Transverse colon (tissue), 4 donors: ENCODE measurements around the gene NFYC. TPM values are rescaled to one million over a fixed set of nuclear protein-coding genes. Genes with fewer than 3 reads are reported as not detected.

ENCODE experiments used
- DNase-seq: peaks from one replicate; pipeline ENCODE4 v3.0.0-alpha.2; 2019
- H3K27ac ChIP-seq, 4 donors: fragments of 200-600 bp; sonication (generic); 2 replicates each; pipeline ENCODE4 v1.5.1; 2016 to 2018; ENCODE audit warnings: inconsistent platforms in 4 of 4
- H3K27me3 ChIP-seq: fragments of 200-600 bp; sonication (generic); 2 replicates; pipeline ENCODE4 v1.5.1; 2017; ENCODE audit warnings: inconsistent platforms
- H3K36me3 ChIP-seq, 4 donors: fragments of 200-600 bp; sonication (generic); 2 replicates each; pipeline ENCODE4 v1.5.1; 2017 to 2019; ENCODE audit warnings: inconsistent platforms in 4 of 4
- H3K4me1 ChIP-seq, 4 donors: fragments of 200-600 bp; sonication (generic); 2 replicates each; pipeline ENCODE4 v1.5.1; 2017 to 2020; ENCODE audit warnings: inconsistent platforms in 4 of 4
- H3K4me3 ChIP-seq, 4 donors: fragments of 200-600 bp; sonication (generic); 1 replicate in 1 of 4; 2 replicates in 3 of 4; pipeline versions ENCODE4 v1.5.1 to v1.6.1; 2017 to 2019; ENCODE audit warnings: inconsistent platforms in 4 of 4
- H3K9me3 ChIP-seq, 2 donors: fragments of 200-600 bp; sonication (generic); 2 replicates each; pipeline ENCODE4 v1.5.1; 2017 to 2019; ENCODE audit warnings: inconsistent platforms in 2 of 2
- CTCF ChIP-seq, 5 experiments: fragments of 200-600 bp in 3 of 5; fragments of 450-650 bp in 2 of 5; sonication (generic) in 3 of 5; IDR thresholded peaks; 1 replicate in 2 of 5; 2 replicates in 3 of 5; pipeline ENCODE4 v1.5.1; 2016 to 2017; ENCODE audit warnings: antibody characterized with exemption in 5 of 5, inconsistent platforms in 3 of 5, mild to moderate bottlenecking in 2 of 5, moderate library complexity in 1 of 5
- EP300 ChIP-seq: sonication (generic); formaldehyde crosslinking; IDR thresholded peaks from one replicate; pipeline ENCODE4 v1.6.1; 2017; ENCODE audit warnings: antibody characterized with exemption, low read depth
- POLR2A ChIP-seq: fragments of 450-650 bp; IDR thresholded peaks from one replicate; pipeline ENCODE4 v1.6.1; 2016; ENCODE audit warnings: antibody characterized with exemption, mild to moderate bottlenecking, moderate library complexity
- POLR2AphosphoS5 ChIP-seq, 3 donors: sonication (generic); formaldehyde crosslinking; IDR thresholded peaks; one replicate each; pipeline ENCODE4 v1.6.1; 2016; ENCODE audit warnings: antibody characterized with exemption in 3 of 3
- WGBS, 2 donors: methylation state at CpG; one replicate each; pipeline ENCODE4 v1.1.5; 2018; ENCODE audit warnings: low coverage in 1 of 2; 5-methylcytosine and 5-hydroxymethylcytosine counted together
- in situ Hi-C, 4 donors: fragments of 200-750 bp; cut with MboI; loops; one replicate each; pipeline versions ENCODE4 v1.15.0 to v1.15.1; 2017; ENCODE audit warnings: low sequenced_read_pairs in 3 of 4, low pct_ligation_motif_present in 1 of 4, low pct_unique_long_range_greater_than_20kb in 1 of 4
- intact Hi-C: fragments of 100-400 bp; cut with DNase I; formaldehyde crosslinking; loops from one replicate; pipeline ENCODE4 v1.15.1; 2023; ENCODE audit warnings: low total_unique reads
- total RNA-seq, 4 donors: library from RNA; depleted of rRNA; stranded (reverse); fragments of >200 nt; gene quantifications; one replicate each; pipeline ENCODE4 v1.1.0, GENCODE V29; 2016

The NFYC gene
- total RNA-seq, 4 donors from 2014 or later: 34.4 to 101 (median 76.4) TPM

- in situ Hi-C loops: no loop called here
- Histone ChIP-seq H3K27ac (no peak overlapping the region), H3K9me3 (no peaks in the 10 kb centered on the region), H3K4me3 (no peak overlapping the region), H3K27me3 (no peaks in the 10 kb centered on the region), H3K36me3 (peaks cover 0 to 54% (median 16%) of the 10 kb centered on the region in 4 donors), H3K4me1 (peaks cover 0 to 27% (median 10%) of the 10 kb centered on the region in 4 donors)
- intact Hi-C loops: no loop called here
- WGBS, 2 donors: 82 to 88% methylated on average over 8 of the region's 8 CpGs
- TF ChIP-seq POLR2A: no peak
- TF ChIP-seq POLR2AphosphoS5 (IDR thresholded peaks at IDR 0.05): no peak
- TF ChIP-seq CTCF (IDR thresholded peaks at IDR 0.05): no peak
- TF ChIP-seq EP300: no peak
- DNase-seq: no peak
Measured at GRCh38 chr1:40753142-40753882, 61.8 kb downstream of the NFYC start.

GRCh38 chr1:40754201-40754600, 62.7 kb downstream of the NFYC start:
- DNase-seq: no peak
- Histone ChIP-seq H3K9me3 (no peaks in the 10 kb centered on the region), H3K4me3 (no peak overlapping the region), H3K4me1 (peaks cover 0 to 18% (median 7%) of the 10 kb centered on the region in 4 donors), H3K27ac (peak overlapping the region in 2 of 4 donors; percentile 7 to 23), H3K36me3 (peaks cover 0 to 53% (median 17%) of the 10 kb centered on the region in 4 donors), H3K27me3 (no peaks in the 10 kb centered on the region)
- in situ Hi-C loops: no loop called here
- intact Hi-C loops: no loop called here
- TF ChIP-seq POLR2AphosphoS5 (IDR thresholded peaks at IDR 0.05) (peak in 1 of 3 donors; percentile 7), CTCF (IDR thresholded peaks at IDR 0.05) (no peak), EP300 (no peak)
- WGBS, 2 donors: 84% methylated on average over 8 of the region's 8 CpGs; no CpG with 5 or more reads in 1 of the 2 donors

DNA sequence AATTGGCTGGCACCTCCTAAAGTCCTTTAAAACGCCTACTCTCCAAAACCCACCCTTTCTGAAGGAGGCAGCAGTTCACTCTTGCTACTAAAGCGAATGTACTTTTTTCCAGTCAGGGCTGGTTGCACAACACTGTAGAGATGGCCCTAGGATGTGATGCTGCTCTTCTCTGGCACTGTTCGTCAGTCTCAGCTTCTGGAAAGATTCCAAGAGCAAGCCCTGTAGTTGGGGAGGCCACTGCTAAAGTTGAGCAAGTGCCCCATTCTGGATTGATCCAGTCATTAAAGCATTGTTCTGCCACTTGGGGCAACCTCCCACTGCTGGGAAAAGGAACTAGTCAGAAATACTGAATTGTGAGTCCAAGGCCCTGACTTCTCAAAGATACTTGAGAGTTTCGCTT, 63.6 kb downstream of the NFYC start:
- no peaks in the 10 kb centered on the region for H3K9me3 ChIP-seq
- in situ Hi-C loops (no loop called here), intact Hi-C loops (no loop called here)
- H3K36me3 ChIP-seq: peaks cover 0 to 57% (median 20%) of the 10 kb centered on the region in 4 donors
- no peak overlapping the region for H3K4me3 ChIP-seq
- peaks cover 0 to 9% (median 3%) of the 10 kb centered on the region in 4 donors for H3K4me1 ChIP-seq
- 86 to 92% methylated on average over 2 to 4 of the region's 4 CpGs for WGBS, 2 donors
- TF ChIP-seq POLR2A (no peak), POLR2AphosphoS5 (IDR thresholded peaks at IDR 0.05) (no peak), EP300 (no peak), CTCF (IDR thresholded peaks at IDR 0.05) (no peak)
- DNase-seq: no peak
- peak overlapping the region in 2 of 4 donors; percentile 7 to 23 for H3K27ac ChIP-seq
- H3K27me3 ChIP-seq: no peaks in the 10 kb centered on the region

- Histone ChIP-seq H3K36me3 (peaks cover 0 to 53% (median 20%) of the 10 kb centered on the region in 4 donors), H3K4me3 (no peak overlapping the region), H3K4me1 (no peaks in the 10 kb centered on the region), H3K27me3 (no peaks in the 10 kb centered on the region), H3K27ac (no peak overlapping the region), H3K9me3 (no peaks in the 10 kb centered on the region)
- TF ChIP-seq CTCF (IDR thresholded peaks at IDR 0.05) (no peak), EP300 (no peak), POLR2AphosphoS5 (IDR thresholded peaks at IDR 0.05) (no peak), POLR2A (no peak)
- intact Hi-C loops (no loop called here), in situ Hi-C loops (no loop called here)
- WGBS, 2 donors: 98 to 100% methylated on average over 3 of the region's 3 CpGs
- DNase-seq: no peak
Measured at GRCh38 chr1:40756523-40756922, 65.0 kb downstream of the NFYC start.
